ENCODE measurements around the gene UCP1. TPM values are rescaled to one million over a fixed set of nuclear protein-coding genes. Genes with fewer than 3 reads are reported as not detected.

The UCP1 gene
- total RNA-seq, 1 donor, result not detected

DNA sequence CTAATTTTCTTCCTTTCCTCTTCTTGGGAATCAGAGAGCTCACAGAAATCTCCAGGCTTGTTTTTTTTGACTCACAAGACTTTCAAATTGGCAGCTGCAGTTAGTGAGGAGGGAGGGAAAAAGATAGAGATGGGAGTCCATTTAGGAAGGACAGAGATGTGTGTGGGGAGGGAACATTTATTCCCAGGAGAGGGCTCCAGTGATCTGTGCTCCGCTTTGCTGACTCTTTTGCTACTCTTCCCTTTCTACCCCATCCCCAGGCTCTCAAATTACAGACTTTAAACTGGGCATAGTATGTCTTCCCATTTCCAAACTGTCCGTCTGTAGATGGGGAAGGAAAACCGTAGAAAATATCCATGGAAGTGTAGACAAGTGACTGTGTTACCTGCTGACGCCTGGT, 39.1 kb upstream of the UCP1 start:
- no peak overlapping the region for H3K4me3 ChIP-seq (ENCODE audit: low read depth, low read length)

DNA sequence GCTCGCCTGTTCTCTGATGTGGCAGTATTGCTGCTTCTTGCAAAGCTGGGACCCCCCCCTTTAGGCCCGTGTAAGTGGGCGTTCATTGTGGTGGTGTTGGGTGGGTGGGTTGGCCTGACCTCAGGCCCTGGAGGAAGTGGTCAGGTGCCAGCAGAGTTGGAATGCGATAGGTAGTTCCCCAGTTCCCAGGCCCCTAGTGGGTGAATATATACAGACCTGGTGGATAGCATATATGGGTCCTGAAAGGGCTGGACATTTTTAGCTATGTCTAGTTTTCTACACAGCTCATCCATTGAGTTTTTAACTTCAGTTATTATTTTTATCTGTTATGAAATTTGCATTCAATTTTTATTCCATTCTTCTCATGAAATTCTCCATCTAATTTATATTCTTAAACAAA, 35.8 kb upstream of the UCP1 start:
- TF ChIP-seq, protein P1, sequence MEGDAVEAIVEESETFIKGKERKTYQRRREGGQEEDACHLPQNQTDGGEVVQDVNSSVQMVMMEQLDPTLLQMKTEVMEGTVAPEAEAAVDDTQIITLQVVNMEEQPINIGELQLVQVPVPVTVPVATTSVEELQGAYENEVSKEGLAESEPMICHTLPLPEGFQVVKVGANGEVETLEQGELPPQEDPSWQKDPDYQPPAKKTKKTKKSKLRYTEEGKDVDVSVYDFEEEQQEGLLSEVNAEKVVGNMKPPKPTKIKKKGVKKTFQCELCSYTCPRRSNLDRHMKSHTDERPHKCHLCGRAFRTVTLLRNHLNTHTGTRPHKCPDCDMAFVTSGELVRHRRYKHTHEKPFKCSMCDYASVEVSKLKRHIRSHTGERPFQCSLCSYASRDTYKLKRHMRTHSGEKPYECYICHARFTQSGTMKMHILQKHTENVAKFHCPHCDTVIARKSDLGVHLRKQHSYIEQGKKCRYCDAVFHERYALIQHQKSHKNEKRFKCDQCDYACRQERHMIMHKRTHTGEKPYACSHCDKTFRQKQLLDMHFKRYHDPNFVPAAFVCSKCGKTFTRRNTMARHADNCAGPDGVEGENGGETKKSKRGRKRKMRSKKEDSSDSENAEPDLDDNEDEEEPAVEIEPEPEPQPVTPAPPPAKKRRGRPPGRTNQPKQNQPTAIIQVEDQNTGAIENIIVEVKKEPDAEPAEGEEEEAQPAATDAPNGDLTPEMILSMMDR (IDR thresholded peaks at IDR 0.05; ENCODE audit: insufficient read depth, low read depth, low read length), result no peak
- no peak overlapping the region for H3K4me3 ChIP-seq (ENCODE audit: low read depth, low read length)
- no peak for DNase-seq (ENCODE audit: low read depth)

More for the DNA sequence above, 39.1 kb upstream of the UCP1 start:
- DNase-seq (ENCODE audit: low read depth), result no peak
- TF ChIP-seq, protein P1 (IDR thresholded peaks at IDR 0.05; ENCODE audit: insufficient read depth, low read depth, low read length), result no peak

DNA sequence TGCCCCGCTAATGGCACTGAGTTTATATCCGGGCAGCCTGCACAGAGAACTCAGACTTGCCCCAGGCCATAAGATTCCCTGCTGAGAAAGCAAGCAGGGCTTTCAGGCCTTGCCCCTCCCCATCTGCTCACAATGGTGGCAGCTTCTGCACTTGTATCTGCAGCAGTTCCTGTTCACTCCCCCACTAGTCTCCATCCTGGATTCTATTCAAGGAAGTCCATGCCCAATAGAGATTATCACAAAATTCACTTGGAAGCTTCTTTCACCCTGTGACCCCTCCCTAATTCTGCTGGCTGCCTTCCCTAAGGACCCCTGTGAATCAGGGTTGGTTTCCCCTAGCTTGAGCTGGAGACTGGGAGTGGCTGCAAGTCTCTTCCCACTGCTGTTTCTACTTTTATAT, 34.5 kb upstream of the UCP1 start:
- H3K4me3 ChIP-seq (ENCODE audit: low read depth, low read length), result no peak overlapping the region
- TF ChIP-seq, protein P1 (IDR thresholded peaks at IDR 0.05; ENCODE audit: insufficient read depth, low read depth, low read length), result no peak
- DNase-seq (ENCODE audit: low read depth), result no peak

DNA sequence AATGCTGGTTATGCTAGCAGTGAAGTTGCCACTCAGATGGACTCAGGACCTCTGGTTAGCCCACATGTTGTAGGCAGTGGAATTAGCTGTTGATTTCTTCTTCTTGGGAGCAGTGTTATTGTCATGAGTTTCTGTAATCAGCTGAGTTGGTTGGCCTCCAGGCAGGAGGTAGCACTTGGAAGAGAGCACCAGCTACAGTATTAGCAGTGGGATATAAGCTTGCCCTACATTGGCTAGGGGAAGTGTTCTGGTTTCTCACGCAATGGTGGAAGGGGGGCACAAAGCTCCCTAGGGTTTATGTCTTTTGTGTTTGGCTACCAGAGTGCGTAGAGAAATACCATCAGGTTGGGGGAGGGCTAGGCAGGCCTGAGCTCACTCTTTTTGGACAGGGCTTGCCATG, 34.0 kb upstream of the UCP1 start:
- TF ChIP-seq, protein P1 (IDR thresholded peaks at IDR 0.05; ENCODE audit: insufficient read depth, low read depth, low read length), result no peak
- H3K4me3 ChIP-seq (ENCODE audit: low read depth, low read length), result no peak overlapping the region
- DNase-seq (ENCODE audit: low read depth), result no peak

DNA sequence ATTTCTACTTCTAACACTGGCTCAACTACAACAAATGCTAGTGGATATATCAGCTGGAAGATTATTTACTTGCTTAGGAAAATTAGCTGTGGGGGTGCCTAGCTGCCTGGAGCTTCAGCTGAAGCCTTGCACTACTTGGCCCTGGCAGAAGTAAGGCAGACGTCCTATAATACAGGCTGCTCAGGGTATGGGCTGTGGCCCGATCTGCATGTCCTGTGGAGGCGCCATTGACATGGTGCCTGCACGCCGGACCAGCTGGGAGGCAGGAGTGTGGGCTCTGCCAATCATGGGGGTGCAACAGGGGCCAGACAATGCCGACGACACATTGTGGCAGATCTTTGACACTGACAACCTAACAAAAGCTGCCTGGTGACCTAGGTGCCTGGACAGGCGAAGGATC, 31.6 kb upstream of the UCP1 start:
- TF ChIP-seq, protein P1 (IDR thresholded peaks at IDR 0.05; ENCODE audit: insufficient read depth, low read depth, low read length), result no peak
- no peak for DNase-seq (ENCODE audit: low read depth)
- H3K4me3 ChIP-seq (ENCODE audit: low read depth, low read length), result no peak overlapping the region

DNA sequence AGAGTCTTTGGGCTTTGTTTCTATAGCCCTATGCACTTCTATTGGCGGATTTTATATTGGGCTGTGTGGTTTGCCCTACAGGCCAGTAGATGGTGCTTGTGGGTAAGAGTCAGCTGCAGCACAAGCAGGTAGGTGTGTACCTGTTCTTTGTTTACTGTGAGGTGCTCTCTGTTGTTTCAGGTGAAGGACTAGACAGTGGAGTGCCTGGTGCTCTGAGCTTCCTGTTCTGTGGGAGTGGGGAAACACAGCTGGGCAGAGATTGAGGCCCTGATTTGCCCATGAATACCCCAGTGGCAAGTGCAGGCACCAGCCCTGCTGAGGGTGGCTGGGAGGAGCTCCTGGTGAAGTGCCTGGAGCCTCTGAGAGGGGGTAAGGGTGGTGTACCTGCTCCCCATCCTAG, 26.3 kb upstream of the UCP1 start:
- no peak overlapping the region for H3K4me3 ChIP-seq (ENCODE audit: low read depth, low read length)
- TF ChIP-seq, protein P1 (IDR thresholded peaks at IDR 0.05; ENCODE audit: insufficient read depth, low read depth, low read length), result peak; percentile 44
- peak; percentile 18 for DNase-seq (ENCODE audit: low read depth)

DNA sequence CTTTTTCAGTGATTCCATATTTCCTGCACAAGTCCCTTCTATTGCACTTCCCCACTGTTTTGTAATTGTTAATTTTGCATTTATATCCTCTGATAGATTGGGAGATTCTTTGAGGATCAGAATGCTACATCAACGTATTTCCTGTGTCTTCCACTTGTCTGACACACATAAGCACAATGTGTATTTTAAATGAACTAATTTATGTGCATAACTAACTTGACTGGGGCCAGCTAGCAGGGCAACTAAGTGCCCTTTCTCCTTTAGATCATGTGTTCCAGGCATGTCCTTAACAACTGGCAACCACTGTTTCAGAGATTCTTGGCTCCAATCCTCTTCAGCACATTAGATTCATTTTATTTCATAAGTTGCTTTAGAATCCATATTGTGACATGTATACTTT, 15.7 kb upstream of the UCP1 start:
- no peak overlapping the region for H3K4me3 ChIP-seq (ENCODE audit: low read depth, low read length)
- no peak for DNase-seq (ENCODE audit: low read depth)
- TF ChIP-seq, protein P1 (IDR thresholded peaks at IDR 0.05; ENCODE audit: insufficient read depth, low read depth, low read length), result no peak

Measured in fibroblast of villous mesenchyme (primary cell).